OCI-LY1 (cell line): ENCODE data around the gene NSF.

ENCODE experiments used
- H2AFZ ChIP-seq: fragments of 200-600 bp; sonication (generic), shearing (Covaris generic); 2 replicates; pipeline ENCODE4 v1.6.0; 2014; ENCODE audit warnings: antibody characterized with exemption, mild to moderate bottlenecking, low read length
- H3F3A ChIP-seq: fragments of 200-600 bp; sonication (generic), shearing (Covaris generic); 2 replicates; pipeline ENCODE4 v1.6.0; 2014; ENCODE audit warnings: mild to moderate bottlenecking, antibody characterized with exemption, low read length, moderate library complexity; ENCODE audit not compliant: insufficient read depth
- H3K27ac ChIP-seq: fragments of 200-600 bp; sonication (generic); 2 replicates; pipeline ENCODE4 v1.5.1; 2014; ENCODE audit warnings: low read length, mixed run types, mild to moderate bottlenecking, low read depth; ENCODE audit not compliant: poor library complexity, severe bottlenecking
- H3K27me3 ChIP-seq: fragments of 200-600 bp; sonication (generic); 2 replicates; pipeline ENCODE4 v1.6.0; 2014; ENCODE audit warnings: antibody characterized with exemption, mild to moderate bottlenecking, low read length, moderate library complexity; ENCODE audit not compliant: insufficient read depth
- H3K36me3 ChIP-seq: fragments of 200-600 bp; sonication (generic); 2 replicates; pipeline ENCODE4 v1.6.1; 2014; ENCODE audit warnings: mild to moderate bottlenecking, antibody characterized with exemption, low read length, moderate library complexity, mixed read lengths; ENCODE audit not compliant: insufficient read depth
- H3K4me1 ChIP-seq: fragments of 200-600 bp; sonication (generic); 2 replicates; pipeline ENCODE4 v1.5.1; 2014; ENCODE audit warnings: mild to moderate bottlenecking, low read length, moderate library complexity; ENCODE audit not compliant: insufficient read depth, severe bottlenecking
- H3K4me2 ChIP-seq: fragments of 200-600 bp; sonication (generic), shearing (Covaris generic); 2 replicates; pipeline ENCODE4 v1.6.1; 2014; ENCODE audit warnings: low read length
- H3K4me3 ChIP-seq: fragments of 200-600 bp; sonication (generic); 2 replicates; pipeline ENCODE4 v1.5.1; 2014; ENCODE audit warnings: low read length, low read depth, mild to moderate bottlenecking, mixed read lengths; ENCODE audit not compliant: poor library complexity, severe bottlenecking
- H3K79me2 ChIP-seq: fragments of 200-600 bp; shearing (Covaris generic); 2 replicates; pipeline ENCODE4 v1.6.1; 2016; ENCODE audit warnings: mixed run types, low read length, mixed read lengths; ENCODE audit not compliant: insufficient read depth
- H3K9ac ChIP-seq: fragments of 200-600 bp; sonication (generic), shearing (Covaris generic); 2 replicates; pipeline ENCODE4 v1.6.1; 2014; ENCODE audit warnings: mild to moderate bottlenecking, low read length, mixed read lengths
- H3K9me2 ChIP-seq: fragments of 200-600 bp; sonication (generic), shearing (Covaris generic); 2 replicates; pipeline ENCODE4 v1.6.1; 2014; ENCODE audit warnings: low read depth, mild to moderate bottlenecking, low read length, mixed read lengths
- H3K9me3 ChIP-seq: fragments of 200-600 bp; shearing (Covaris generic); 2 replicates; pipeline ENCODE4 v1.6.1; 2014; ENCODE audit warnings: low read length, mixed read lengths
- H4K20me1 ChIP-seq: fragments of 200-600 bp; sonication (generic), shearing (Covaris generic); 2 replicates; pipeline ENCODE4 v1.6.0; 2016; ENCODE audit warnings: mild to moderate bottlenecking, low read length; ENCODE audit not compliant: insufficient read depth
- EZH2 ChIP-seq: fragments of 200-600 bp; sonication (generic), shearing (Covaris generic); IDR thresholded peaks from 2 replicates; pipeline ENCODE4 v1.8.0; 2017; ENCODE audit warnings: borderline replicate concordance, mixed run types, mild to moderate bottlenecking, antibody characterized with exemption, low read length, moderate library complexity, mixed read lengths
- TF ChIP-seq, protein P1 (sequence below): fragments of 200-600 bp; sonication (generic), shearing (Covaris generic); IDR thresholded peaks from 2 replicates; pipeline ENCODE4 v1.5.1; 2017; ENCODE audit warnings: mild to moderate bottlenecking, antibody characterized with exemption, low read length, moderate library complexity, mixed read lengths

The NSF gene

DNA sequence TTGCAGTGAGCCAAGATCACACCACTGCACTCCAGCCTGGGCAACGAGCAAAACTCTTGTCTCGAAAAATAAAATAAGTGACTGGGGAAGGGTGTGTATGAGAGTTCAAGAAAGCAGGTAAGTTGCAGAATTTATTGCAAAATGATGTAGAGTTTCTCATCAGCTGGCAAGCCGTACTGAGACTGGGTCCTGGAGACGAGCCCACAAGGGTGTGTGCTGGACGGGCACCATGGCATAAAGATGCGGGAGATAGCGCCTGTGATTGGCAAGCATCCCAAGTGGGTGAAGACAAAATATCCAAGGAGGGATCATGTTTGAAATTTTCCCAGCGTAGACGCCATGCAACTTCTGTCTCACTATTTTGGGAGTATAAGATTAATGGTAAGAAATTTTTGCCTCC is 168.7 kb downstream of the NSF start:
- H3K27ac ChIP-seq = no peak overlapping the region
- H2AFZ ChIP-seq = no peak overlapping the region

DNA sequence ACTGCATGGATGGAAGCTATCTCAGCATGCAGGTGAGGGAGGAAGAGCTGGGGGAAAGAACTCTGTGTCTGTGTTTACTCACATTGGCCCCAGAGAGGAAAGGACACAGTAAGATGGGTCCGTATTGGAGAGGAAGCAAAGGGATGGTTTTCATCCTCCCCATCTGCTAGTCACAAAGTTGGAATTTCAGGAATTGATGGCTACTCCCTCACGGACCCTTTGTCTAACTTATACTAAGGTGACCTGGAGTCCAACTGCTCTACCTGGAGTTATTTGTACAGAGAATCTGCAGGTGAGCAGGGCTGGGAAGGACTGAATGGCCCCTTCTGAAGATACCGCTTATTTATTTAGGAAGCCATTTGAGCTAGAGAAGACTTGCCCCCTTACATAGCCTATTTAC is 172.9 kb downstream of the NSF start:
- Histone ChIP-seq H3K27me3 (no peaks in the 10 kb centered on the region), H2AFZ (no peak overlapping the region), H3F3A (no peaks in the 10 kb centered on the region), H3K9me3 (no peaks in the 10 kb centered on the region), H3K9me2 (no peaks in the 10 kb centered on the region), H3K4me2 (no peak overlapping the region), H3K4me1 (peaks cover 26% of the 10 kb centered on the region), H3K36me3 (peaks cover 44% of the 10 kb centered on the region; the same call in 1 of the 2 replicates), H4K20me1 (no peaks in the 10 kb centered on the region), H3K9ac (no peak overlapping the region), H3K4me3 (no peak overlapping the region), H3K27ac (no peak overlapping the region), H3K79me2 (no peaks in the 10 kb centered on the region)
- TF ChIP-seq, protein P1, sequence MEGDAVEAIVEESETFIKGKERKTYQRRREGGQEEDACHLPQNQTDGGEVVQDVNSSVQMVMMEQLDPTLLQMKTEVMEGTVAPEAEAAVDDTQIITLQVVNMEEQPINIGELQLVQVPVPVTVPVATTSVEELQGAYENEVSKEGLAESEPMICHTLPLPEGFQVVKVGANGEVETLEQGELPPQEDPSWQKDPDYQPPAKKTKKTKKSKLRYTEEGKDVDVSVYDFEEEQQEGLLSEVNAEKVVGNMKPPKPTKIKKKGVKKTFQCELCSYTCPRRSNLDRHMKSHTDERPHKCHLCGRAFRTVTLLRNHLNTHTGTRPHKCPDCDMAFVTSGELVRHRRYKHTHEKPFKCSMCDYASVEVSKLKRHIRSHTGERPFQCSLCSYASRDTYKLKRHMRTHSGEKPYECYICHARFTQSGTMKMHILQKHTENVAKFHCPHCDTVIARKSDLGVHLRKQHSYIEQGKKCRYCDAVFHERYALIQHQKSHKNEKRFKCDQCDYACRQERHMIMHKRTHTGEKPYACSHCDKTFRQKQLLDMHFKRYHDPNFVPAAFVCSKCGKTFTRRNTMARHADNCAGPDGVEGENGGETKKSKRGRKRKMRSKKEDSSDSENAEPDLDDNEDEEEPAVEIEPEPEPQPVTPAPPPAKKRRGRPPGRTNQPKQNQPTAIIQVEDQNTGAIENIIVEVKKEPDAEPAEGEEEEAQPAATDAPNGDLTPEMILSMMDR = no peak
- TF ChIP-seq EZH2 = no peak

More for the DNA sequence above, 168.7 kb downstream of the NSF start:
- Histone ChIP-seq H3K9me2 (no peaks in the 10 kb centered on the region), H4K20me1 (no peaks in the 10 kb centered on the region), H3K36me3 (peaks cover 65% of the 10 kb centered on the region), H3K9ac (no peak overlapping the region), H3K27me3 (no peaks in the 10 kb centered on the region), H3K4me1 (peaks cover 20% of the 10 kb centered on the region), H3K79me2 (no peaks in the 10 kb centered on the region), H3K9me3 (no peaks in the 10 kb centered on the region), H3K4me2 (no peak overlapping the region), H3F3A (no peaks in the 10 kb centered on the region), H3K4me3 (no peak overlapping the region)
- no peak for TF ChIP-seq EZH2
- TF ChIP-seq, protein P1 = no peak

DNA sequence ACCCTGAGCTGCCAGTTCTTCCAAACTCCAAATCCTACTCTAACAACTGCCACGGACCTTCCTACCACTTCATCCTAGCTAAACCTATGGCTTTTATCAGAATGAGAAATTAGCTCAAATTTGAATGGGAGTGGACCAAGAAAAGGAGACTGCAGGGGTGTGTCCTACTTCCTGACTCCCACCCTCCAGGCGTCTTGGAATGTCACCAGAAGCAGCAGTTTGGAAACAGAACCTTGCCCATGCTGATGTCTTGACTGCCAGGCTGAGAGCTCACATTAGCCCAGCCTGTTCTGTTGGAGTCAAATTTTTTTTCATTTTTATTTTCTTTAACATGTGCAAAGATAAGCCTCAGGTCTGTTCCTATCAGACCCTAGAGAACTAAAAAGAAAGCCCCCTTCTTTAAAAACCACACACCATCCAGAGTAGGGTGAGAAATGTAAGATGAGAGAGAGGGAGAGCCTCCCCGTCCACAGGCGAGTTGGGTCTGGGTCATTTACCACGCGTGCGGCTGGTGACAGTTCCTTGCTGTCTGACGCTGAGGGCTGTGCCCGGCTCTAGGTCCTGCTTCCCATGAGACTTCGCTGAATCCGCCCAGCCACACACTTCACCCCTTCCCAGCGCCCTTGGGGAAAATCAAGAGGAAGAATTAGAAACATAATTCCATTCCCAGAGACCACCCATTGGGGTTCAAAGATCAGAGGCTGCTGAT is 173.7 kb downstream of the NSF start:
- no peak overlapping the region for H3K4me2 ChIP-seq
- H4K20me1 ChIP-seq = no peaks in the 10 kb centered on the region
- H3K9me2 ChIP-seq = no peaks in the 10 kb centered on the region
- no peaks in the 10 kb centered on the region for H3F3A ChIP-seq
- H3K27me3 ChIP-seq = no peaks in the 10 kb centered on the region
- H3K9me3 ChIP-seq = no peaks in the 10 kb centered on the region
- TF ChIP-seq, protein P1 = no peak
- no peak for TF ChIP-seq EZH2
- H3K27ac ChIP-seq = no peak overlapping the region
- H2AFZ ChIP-seq = no peak overlapping the region
- no peak overlapping the region for H3K4me3 ChIP-seq
- peaks cover 29% of the 10 kb centered on the region for H3K4me1 ChIP-seq
- H3K79me2 ChIP-seq = no peaks in the 10 kb centered on the region
- H3K9ac ChIP-seq = no peak overlapping the region
- peaks cover 43% of the 10 kb centered on the region; the same call in 1 of the 2 replicates for H3K36me3 ChIP-seq
